ENCODE results near the gene TMEM170B.
A peak's percentile ranks its signal among the peaks of the same experiment; 100 is the strongest.

Gene TMEM170B

DNA sequence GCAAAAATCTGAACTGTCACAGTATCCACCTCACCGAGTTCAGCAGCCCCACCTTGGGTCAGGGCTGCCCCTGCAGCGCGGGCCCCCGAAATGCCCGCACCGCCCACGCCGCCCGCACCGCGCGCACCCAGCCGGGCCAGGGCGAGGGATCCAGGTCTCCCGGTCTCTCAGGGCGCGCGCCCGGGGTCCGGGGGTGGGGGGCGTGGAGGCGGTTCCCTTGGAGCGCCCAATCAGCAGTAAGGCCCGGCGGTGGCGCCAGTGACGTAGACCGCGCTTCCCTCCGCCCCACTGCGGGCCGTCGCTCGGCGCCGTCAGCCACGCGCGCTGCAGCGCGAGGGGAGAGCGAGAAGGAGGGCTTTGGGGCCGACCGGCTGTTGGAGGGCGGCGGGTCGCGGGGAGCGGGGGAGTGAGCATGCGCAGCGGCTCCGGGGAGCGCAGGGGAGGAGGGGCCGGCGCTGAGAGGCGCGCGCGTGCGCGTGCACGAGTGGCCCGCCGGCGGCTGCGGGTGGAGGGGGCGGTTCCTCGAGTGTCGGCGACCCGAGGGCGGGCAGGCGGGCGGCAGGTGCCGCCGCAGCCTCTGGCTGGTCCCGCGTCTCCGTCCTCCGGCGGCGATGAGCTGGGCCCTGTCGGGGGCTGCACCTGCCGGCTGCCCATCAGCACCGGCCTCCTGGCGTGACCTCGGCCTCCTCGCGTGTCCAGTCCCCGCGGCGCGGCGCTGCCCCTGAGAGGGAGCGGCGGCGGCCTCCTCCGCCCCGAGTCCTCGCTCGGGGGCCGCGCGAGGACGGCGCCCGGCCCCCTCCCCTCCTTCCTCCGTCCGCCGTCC, at the start of gene TMEM170B:
TSS of gene TMEM170B (plus strand) at position 521 of the 823 bp plus-strand sequence. CDS start 529 bp downstream, outside the sequence.
- peak within 1 kb of the TSS; percentile 66 for H3K4me3 ChIP-seq (ENCODE audit: low read depth, low read length)
- TF ChIP-seq CTCF (IDR thresholded peaks at IDR 0.05; ENCODE audit: control insufficient read depth, extremely low read depth, insufficient read depth), result no peak
- DNase-seq (ENCODE audit: low read depth), result peak; percentile 56

DNA sequence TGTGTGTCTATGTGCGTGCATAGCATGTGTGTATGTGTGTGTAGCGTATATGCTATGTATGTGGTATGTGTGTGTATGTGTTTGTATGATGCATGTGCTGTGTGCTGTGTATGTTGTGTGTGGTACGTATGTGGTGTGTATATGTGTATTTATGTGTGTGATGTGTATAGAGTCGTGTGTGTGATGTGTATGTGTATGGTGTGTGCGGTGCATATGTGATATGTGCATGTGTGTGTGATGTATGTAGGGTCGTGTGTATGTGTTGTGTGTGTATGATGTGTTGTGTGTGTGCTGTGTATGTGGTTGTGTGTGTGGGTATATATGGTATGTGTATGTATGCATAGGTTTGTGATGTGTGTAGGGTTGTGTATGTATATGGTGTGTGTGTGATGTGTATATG, 46.6 kb upstream of the TMEM170B start:
- TF ChIP-seq CTCF (IDR thresholded peaks at IDR 0.05; ENCODE audit: control insufficient read depth, extremely low read depth, insufficient read depth), result no peak
- no peak overlapping the region for H3K4me3 ChIP-seq (ENCODE audit: low read depth, low read length)
- no peak for DNase-seq (ENCODE audit: low read depth)

- H3K4me3 ChIP-seq (ENCODE audit: low read depth, low read length), result no peak overlapping the region
- no peak for TF ChIP-seq CTCF (IDR thresholded peaks at IDR 0.05; ENCODE audit: control insufficient read depth, extremely low read depth, insufficient read depth)
- no peak for DNase-seq (ENCODE audit: low read depth)
Observed at GRCh38 chr6:11491596-11492463, 45.7 kb upstream of the TMEM170B start.

GRCh38 chr6:11492464-11493290, 44.9 kb upstream of the TMEM170B start:
- no peak for TF ChIP-seq CTCF (IDR thresholded peaks at IDR 0.05; ENCODE audit: control insufficient read depth, extremely low read depth, insufficient read depth)
- no peak for DNase-seq (ENCODE audit: low read depth)
- H3K4me3 ChIP-seq (ENCODE audit: low read depth, low read length), result no peak overlapping the region

DNA sequence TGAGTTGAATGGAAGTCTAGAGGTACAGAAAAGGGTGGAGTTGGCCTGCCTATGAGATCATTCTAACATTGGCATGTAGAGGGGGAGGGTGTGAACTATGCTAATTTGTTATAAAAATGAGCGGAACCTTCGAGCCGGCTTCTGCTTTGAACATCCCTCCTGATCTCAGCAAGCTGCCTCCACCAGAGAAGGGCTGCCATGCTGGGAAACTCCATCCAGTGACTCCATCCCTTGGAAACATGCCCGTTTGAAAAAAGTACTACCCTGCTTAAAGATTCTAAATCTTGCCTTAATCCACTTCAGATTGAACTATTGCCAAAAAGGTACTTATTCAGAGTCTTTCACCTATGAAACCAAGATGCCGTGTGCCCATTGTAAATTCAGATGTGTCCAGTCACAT, 43.6 kb upstream of the TMEM170B start:
- TF ChIP-seq CTCF (IDR thresholded peaks at IDR 0.05; ENCODE audit: control insufficient read depth, extremely low read depth, insufficient read depth), result no peak
- no peak overlapping the region for H3K4me3 ChIP-seq (ENCODE audit: low read depth, low read length)

DNA sequence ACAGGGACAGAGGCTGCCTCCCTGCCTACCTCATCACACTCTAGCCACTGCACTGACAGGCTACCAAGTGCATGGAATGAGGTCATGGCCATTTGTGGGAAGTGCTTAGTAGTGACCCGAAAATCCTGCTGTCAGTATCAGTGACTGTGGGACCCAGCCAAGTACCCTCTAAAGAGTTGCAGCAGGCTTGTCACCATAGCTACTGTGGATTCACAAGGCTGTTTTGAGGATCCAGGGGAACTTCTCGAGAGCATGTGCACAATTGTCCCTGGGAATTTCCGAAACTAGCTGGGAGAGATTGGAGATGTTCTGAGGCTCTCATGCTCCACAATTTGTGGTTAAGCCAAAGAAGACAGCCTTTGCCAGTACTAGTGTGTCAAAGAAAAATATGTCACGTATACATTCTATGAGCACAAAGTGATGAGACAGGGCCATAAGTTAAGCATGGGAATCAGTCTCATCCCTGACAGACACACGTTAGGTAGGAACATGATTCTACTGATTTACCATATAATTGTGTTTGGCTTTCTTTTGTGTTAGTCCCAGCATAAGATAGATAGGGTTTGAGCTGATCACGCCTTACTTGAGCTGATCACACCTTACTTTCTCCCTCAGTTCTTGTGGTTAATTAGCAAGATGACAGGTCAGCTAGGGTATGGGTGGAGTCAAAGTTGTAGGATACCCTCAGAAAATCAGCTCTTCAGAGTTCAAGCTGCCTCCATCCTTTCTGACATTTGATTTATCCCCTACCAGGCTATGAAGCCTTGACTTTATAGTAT, 42.6 kb upstream of the TMEM170B start:
- TF ChIP-seq CTCF (IDR thresholded peaks at IDR 0.05; ENCODE audit: control insufficient read depth, extremely low read depth, insufficient read depth), result no peak
- no peak overlapping the region for H3K4me3 ChIP-seq (ENCODE audit: low read depth, low read length)
- DNase-seq (ENCODE audit: low read depth), result no peak

More for the DNA sequence above, 43.6 kb upstream of the TMEM170B start:
- no peak for DNase-seq (ENCODE audit: low read depth)
